Erythroblast (primary cell): ENCODE results near the gene CELA2A.

ENCODE experiments used
- GATA1 ChIP-seq: IDR thresholded peaks from 2 replicates; pipeline ENCODE4 v1.6.1; 2011; ENCODE audit warnings: low read depth, mild to moderate bottlenecking, control low read depth, low read length, moderate library complexity
- POLR2A ChIP-seq: IDR thresholded peaks from 2 replicates; pipeline ENCODE4 v1.6.1; 2011; ENCODE audit warnings: mild to moderate bottlenecking, low read length

- TF ChIP-seq POLR2A (no peak), GATA1 (no peak)
Measured at GRCh38 chr1:15456313-15456954, at the start of gene CELA2A.
